A549 (cell line): ENCODE results near the gene C17orf75.

Experiments
- BHLHE40 ChIP-seq: IDR thresholded peaks from 2 replicates; pipeline ENCODE4 v1.6.1; 2012; ENCODE audit warnings: low read depth, low read length, inconsistent platforms
- EP300 ChIP-seq, 2 experiments: fragments of >200 bp; sonication (Bioruptor Twin); formaldehyde crosslinking; IDR thresholded peaks; 2 replicates in 1 of 2; 3 replicates in 1 of 2; pipeline ENCODE4 v1.6.1; 2016 to 2017
- HOXB5 ChIP-seq: fragments of 250-450 bp; sonication (Bioruptor Pico); IDR thresholded peaks from 2 replicates; pipeline ENCODE4 v1.5.0; 2020; ENCODE audit warnings: mild to moderate bottlenecking, moderate library complexity
- TF ChIP-seq, protein P1 (sequence below): IDR thresholded peaks from 2 replicates; pipeline ENCODE4 v1.6.1; 2012

- TF ChIP-seq EP300 (IDR thresholded peaks at IDR 0.05) (no peak; a peak in 1 of 5 replicates), BHLHE40 (no peak; the same call in 1 of the 2 replicates), HOXB5 (peak; percentile 43; the same call in 1 of the 2 replicates)
- TF ChIP-seq, protein P1, sequence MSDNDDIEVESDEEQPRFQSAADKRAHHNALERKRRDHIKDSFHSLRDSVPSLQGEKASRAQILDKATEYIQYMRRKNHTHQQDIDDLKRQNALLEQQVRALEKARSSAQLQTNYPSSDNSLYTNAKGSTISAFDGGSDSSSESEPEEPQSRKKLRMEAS, result peak; percentile 93
These were observed at the start of gene C17orf75 for GRCh38 chr17:32341857-32342602.
